HG03442 (cell line): Measurements from ENCODE around the gene ZNF878.
"Not testable (repeated sequence)": the region's sequence is repeated elsewhere in the genome, so short reads cannot be mapped to it uniquely, and the experiment has no call there.

Experiments
- ATAC-seq: cut with Tn5 transposase; IDR thresholded peaks from one replicate; pipeline ENCODE4 v1.9.1; 2021; ENCODE audit warnings: mild to moderate bottlenecking, moderate library complexity; ENCODE audit not compliant: unreplicated experiment

ZNF878 gene

GRCh38 chr19:12052497-12053169, at the start of gene ZNF878:
ZNF878 (minus strand) TSS chr19:12052961; CDS start chr19:12052801, 160 bp downstream.
- peak; percentile 90 for ATAC-seq

DNA sequence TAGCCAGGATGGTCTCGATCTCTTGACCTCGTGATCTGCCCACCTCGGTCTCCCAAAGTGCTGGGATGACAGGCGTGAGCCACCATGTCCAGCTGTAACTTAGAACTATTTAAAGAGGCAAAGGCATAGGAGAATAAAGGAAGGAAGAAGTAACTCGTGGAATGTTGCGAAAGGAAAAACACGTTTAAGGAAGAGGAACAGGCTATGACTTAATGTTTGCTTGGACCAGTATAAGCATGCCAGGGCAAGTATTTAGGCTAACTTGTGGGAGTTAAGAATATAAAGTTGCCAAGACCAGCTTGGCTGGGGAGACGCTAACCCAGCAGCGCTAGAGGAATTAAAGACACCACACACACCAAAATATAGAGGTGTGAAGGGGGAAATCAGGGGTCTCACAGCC, 45.3 kb upstream of the ZNF878 start:
- ATAC-seq = no peak

- ATAC-seq = no peak
Observed at GRCh38 chr19:12095111-12095790, 42.5 kb upstream of the ZNF878 start.

DNA sequence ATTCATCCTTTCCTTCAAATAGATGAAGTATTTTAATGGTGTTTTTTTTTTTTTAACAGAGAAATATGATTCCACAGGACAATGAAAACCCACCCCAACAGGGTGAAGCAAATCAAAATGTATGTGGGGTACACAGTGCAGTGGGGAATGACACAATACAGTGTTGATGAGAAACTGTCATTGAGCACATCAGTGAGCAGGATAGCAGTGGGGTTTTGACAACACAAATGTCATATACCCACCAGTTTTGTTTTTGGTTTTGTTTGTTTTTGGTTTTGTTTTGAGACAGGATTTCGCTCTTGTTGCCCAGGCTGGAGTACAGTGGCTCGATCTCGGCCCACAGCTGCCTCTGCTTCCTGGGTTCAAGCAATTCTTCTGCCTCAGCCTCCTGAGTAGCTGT, 41.0 kb upstream of the ZNF878 start:
- no peak for ATAC-seq

DNA sequence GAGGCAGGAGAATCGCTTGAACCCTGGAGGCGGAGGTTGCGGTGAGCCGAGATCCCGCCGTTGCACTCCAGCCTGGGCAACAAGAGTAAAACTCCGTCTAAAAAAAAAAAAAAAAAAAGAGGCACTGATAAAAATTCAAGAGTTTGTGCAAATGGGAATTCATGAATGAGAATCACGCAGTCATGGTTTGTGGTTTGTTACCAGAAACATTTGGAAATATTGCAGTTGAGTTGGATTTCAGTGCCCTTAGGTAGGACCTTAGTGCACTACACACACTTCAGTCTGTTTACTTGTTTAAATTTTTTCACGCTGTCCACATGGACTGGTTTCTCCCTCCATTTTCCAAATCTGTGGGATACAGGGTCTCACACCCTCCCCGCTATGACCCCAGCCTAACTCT, 40.2 kb upstream of the ZNF878 start:
- no peak for ATAC-seq

DNA sequence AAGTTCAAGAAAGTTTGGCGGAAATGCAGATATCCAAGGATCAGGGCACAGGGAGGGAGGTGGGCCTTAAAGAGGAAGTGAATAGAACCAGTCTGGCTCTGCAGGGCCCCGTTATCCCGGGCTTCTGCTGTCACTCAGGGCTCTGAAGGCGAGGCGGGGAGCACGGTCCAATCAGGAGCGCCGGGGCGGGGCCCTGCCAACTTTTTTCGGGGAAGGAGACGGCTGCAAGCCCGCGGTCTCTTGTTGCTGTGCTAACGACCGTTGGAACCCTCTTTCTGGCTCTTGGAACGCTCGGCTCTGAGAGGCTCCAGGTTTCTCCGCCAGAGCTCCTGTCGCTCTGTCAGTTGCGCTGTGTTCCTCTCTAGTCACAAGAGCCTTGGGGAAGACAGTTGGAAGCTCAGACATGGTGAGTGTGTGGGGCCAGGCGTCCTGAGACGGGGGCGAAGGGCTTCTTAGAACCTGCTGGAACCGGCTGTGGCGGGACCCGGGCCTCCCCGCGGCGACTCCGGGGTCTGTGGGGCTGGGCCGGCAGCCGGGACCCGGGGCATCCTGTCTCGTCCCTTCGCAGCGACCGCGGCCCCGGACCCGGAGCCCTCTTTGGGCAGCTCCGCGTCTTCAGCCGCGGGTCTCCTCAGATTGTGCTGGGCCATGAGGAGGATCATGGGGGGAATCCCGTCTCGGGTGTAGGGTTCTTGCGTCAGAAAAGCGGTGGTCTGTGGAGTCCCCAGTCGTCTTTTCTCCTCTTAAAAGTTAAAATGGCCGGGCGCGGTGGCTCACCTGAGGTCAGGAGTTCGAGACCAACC, 39.5 kb upstream of the ZNF878 start:
- no peak for ATAC-seq

DNA sequence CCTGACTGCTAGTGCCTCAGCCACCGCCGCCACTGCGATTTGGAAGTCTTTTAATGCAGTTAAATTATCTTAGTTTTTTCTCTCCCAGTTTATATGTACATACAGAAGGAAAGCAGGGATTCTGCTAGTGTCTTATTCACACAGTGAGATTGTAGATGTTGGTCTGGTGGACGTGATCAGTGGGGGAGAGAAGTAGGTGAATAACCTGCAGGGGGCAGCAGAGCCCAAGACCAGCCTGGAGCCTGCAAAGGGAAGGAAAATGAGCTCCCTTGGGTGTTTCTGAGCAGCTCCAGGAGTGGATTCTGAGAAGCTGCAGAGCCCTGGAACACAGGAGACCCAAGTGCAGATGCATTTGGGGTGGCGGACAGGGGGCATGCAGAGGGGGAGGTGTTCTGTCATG, 38.0 kb upstream of the ZNF878 start:
- no peak for ATAC-seq

DNA sequence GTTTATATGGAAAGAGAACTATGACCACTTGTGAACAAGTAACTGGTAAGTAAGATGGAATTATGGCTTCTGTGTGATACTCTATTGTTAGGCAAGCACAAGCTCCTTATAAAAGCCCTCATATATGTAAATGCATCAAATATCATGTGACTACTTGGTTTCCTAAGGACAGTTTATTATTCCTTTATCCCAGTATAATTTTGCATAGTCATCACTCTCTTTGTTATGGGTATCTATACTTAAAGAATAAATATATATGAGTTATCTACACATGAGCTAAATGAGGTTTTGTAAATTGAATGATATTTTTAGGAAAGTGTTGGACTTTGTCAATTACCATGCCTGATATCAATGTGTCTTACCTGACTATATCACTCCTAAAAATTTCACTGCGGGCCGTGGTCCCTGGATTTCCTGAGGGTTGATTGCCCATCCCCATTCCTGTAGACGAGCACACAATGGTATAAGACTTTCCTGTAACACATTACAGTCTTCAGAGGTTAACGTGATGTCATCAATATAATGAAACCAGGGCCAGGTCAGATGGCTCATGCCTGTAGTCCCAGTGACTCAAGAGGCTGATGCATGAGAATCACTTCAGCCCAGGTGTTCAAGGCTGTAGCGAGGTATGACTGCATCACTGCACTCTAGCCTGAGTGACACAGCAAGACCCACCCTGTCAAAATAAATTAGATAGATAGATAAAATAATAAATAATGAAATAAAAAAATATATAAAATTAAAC, 32.5 kb upstream of the ZNF878 start:
- no peak for ATAC-seq

DNA sequence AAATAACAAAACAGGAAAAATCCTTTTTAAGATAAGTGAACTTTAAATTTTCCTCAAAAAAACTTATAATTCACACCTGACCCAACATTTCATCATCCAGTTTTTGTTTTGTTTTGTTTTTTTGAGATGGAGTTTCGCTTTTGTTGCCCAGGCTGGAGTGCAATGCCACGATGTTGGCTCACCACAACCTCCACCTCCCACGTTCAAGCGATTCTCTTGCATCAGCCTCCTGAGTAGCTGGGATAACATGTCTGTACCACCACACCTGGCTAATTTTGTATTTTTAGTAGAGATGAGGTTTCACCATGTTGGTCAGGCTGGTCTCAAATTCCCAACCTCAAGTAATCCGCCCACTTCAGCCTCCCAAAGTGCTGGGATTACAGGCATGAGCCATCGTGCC, 30.6 kb upstream of the ZNF878 start:
- not testable (repeated sequence) for ATAC-seq

DNA sequence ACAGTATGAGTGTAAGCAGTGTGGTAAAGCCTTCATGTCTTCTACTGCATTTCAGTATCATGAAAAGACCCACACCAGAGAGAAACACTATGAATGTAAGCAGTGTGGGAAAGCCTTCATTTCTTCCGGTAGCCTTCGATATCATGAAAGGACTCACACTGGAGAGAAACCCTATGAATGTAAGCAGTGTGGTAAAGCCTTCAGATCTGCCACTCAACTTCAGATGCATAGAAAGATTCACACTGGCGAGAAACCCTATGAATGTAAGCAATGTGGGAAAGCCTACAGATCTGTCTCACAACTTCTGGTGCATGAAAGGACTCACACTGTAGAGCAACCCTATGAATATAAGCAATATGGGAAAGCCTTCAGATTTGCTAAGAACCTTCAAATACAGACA, 24.6 kb upstream of the ZNF878 start:
- no peak for ATAC-seq

DNA sequence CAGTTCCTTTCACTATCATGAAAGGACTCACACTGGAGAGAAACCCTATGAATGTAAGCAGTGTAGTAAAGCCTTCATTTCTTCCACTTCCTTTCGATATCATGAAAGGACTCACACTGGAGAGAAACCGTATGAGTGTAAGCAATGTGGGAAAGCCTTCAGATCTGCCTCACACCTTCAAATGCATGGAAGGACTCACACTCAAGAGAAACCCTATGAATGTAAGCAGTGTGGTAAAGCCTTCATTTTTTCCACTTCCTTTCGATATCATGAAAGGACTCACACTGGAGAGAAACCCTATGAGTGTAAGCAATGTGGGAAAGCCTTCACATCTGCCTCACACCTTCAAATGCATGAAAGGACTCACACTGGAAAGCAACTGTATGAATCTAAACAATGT, 23.6 kb upstream of the ZNF878 start:
- not testable (repeated sequence) for ATAC-seq

DNA sequence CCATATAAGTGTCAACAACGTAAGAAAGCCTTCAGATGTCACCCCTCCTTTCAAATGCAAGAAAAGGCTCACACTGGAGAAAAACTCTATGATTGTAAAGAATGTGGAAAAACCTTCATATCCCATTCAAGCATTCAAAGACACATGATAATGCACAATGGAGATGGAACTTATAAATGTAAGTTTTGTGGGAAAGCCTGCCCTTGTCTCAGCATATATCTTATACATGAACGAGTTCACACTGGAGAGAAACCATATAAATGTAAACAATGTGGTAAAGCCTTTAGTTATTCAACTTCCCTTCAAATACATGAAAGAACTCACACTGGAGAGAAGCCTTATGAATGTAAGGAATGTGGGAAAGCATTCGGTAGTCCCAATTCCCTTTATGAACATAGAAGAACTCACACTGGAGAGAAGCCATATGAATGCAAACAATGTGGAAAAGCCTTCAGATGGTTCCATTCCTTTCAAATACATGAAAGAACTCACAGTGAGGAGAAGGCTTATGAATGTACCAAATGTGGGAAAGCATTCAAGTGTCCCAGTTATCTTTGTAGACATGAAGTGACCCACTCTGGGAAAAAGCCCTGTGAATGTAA, 22.9 kb upstream of the ZNF878 start:
- ATAC-seq = no peak

DNA sequence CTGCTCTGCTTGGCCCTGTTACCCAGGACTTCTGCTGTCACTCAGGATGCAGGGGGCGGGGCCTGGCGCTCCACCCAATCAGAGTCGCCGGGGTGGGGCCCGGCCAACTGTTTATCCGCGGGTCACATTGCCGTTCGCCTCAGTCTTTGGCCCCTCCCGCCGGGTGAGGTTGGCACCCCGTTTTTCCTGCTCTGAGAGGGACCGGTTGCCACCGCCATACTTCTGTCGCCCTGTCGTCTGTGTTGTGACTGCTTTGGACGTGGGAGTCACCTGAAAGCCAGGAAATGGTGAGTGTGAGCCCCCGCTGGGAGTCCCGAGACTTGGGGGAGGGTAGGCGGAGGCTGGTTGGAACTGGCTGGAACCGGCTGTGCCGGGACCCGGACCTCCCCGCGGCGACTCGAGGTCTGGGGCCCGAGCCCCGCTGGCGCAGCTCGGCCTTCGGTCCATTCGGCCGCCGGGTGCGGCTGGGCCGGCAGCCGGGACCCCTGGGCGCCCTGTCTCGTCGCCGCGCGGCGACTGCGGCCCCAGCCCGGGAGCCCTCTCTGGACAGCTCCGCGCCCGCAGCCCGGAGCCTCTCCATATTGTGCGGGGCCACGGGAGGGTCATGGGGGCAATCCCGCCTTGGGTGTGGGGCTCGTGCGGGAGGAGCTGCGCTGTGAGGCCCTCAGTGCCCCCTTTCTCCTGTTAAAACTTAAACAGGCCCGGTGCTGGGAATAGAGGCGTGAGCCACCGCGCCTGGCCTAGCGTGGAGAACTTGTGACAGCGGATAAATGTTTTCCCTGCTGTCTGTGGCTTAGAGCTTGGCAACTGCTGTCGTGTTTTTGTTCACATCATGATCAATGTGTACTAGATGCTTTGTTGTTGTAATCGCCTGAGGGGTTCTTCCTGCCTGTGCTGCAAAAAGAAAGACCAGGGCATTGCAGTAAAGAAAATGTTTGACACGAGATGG, 12.1 kb upstream of the ZNF878 start, which contains the start of gene ZNF844:
Gene ZNF844, plus strand, starts transcription at position 142 of the 949 bp plus-strand sequence. Its CDS starts 143 bp downstream, at position 285.
- peak; percentile 78 for ATAC-seq

GRCh38 chr19:12055784-12056183, 3.0 kb upstream of the ZNF878 start:
- ATAC-seq = no peak

DNA sequence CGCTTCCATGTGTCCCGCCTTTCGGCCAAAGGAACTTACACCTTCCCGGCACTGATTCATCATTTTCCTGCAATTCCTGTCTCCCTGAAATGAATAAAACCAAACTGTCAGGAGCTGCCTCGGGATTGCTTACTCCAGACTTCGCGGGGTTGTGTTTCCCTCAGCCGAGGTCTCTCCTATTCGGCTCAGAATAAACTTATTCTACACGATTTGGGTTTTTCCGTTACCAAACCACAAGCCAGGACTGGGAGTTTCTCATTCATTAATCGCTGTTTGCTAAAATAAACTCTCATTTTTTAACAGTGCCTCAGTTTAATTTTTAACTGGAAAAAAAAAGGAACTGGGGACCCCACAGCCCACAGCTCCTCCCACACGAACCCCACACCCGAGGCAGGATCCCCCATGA, 667 bp downstream of the ZNF878 start:
- ATAC-seq = no peak

DNA sequence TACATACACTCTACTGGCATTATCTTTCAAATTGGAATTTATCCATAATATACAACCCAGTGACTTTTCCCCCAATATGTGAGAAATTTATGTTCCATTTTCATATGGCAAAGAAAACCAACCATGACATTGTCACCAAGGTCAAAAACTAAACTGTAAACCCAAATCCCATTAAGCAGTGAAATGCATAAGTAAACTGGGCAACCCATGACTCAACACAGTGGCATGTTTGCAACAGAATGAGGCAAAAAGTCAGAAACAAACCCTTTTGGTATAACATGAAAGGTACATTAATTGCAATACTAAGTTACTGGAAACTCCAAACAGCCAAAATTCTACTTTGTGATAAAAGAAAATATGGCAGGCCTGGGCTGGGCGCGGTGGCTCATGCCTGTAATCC, 4.9 kb downstream of the ZNF878 start:
- no peak for ATAC-seq

DNA sequence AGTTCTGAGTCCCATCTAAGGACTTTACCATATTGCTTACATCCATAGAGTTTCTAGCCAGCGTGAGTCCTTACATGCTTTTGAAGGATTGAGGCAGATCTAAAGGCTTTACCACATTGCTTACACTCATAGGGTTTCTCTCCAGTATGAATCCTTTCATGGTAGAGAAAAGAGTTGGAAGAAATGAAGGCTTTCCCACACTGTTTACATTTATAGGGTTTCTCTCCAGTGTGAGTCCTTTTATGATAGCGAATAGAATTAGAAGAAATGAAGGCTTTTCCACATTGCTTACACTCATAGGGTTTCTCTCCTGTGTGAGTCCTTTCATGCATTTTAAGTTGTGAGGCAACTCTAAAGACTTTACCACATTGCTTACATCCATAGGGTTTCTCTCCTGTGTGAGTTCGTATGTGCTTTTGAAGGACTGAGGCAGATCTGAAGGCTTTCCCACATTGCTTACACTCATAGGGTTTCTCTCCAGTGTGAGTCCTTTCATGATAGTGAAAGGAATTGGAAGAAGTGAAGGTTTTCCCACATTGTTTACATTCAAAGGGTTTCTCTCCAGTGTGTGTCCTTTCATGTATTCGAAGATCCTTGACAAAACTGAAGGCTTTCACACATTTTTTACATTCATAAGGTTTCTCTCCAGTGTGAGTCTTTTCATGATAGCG, 8.9 kb downstream of the ZNF878 start:
- no peak for ATAC-seq

DNA sequence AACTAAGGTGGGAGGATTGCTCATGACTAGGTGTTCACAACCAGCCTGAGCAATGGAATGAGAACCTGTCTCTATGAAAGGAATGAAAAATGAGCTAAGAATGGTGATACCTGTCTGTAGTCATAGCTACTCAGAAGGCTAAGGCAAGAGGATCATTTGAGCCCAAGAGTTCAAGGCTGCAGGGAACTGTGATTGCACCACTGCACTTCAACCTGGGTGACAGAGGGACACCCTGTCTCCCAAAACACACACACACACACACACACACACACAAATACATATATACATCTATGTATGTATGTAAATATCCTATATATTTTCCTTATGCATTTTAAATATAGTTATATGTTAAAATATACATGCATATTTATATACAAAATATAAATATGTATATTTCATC, 9.9 kb downstream of the ZNF878 start:
- ATAC-seq = no peak
